IPS DF 6.9 (cell line): ENCODE measurements around the gene GPR180.

Source experiments
- DNase-seq: peaks from one replicate; pipeline ENCODE4 v3.0.0-alpha.2; 2013; ENCODE audit warnings: low read depth, low spot score
- H3K27ac ChIP-seq: one replicate; pipeline ENCODE4 v1.5.1; 2013; ENCODE audit warnings: low read length, control low read depth
- H3K27me3 ChIP-seq: 2 replicates; pipeline ENCODE4 v1.6.1; 2013; ENCODE audit warnings: mild to moderate bottlenecking, low read length; ENCODE audit not compliant: control insufficient read depth, insufficient read depth
- H3K36me3 ChIP-seq: 2 replicates; pipeline ENCODE4 v1.6.1; 2013; ENCODE audit warnings: low read length; ENCODE audit not compliant: control insufficient read depth, insufficient read depth
- H3K4me1 ChIP-seq: 2 replicates; pipeline ENCODE4 v1.6.1; 2013; ENCODE audit warnings: low read length; ENCODE audit not compliant: control insufficient read depth, insufficient read depth
- H3K4me3 ChIP-seq: 2 replicates; pipeline ENCODE4 v1.5.1; 2013; ENCODE audit warnings: mild to moderate bottlenecking, low read length
- H3K9me3 ChIP-seq: 2 replicates; pipeline ENCODE4 v1.6.1; 2013; ENCODE audit warnings: low read length, inconsistent platforms; ENCODE audit not compliant: control insufficient read depth, insufficient read depth
- WGBS: extraction: QIAGEN DNeasy Blood & Tissue Kit; methylation state at CpG from one replicate; pipeline ENCODE4 v1.1.7; 2013; ENCODE audit warnings: mixed read lengths, missing lambda C conversion rate; ENCODE audit not compliant: insufficient read length, insufficient coverage; 5-methylcytosine and 5-hydroxymethylcytosine counted together

The GPR180 gene

DNA sequence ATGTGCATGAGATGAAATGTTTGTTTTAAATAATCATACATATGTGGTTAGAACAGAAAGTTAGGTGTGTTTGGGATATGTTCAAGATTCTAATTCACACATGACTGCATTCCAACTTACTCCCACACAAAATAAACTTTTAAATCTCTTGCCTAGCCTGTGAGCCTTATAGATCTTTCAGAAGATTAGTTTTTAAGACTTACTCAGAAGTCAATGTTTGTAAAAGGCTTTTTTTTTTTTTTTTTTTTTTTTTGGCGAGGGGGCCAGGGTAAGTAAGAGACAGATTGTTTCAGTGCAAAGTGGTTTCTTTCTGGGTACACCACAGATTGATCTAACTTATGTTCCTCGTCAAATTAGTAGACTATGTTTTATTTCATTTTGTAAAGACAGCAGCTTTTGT is 39.1 kb downstream of the GPR180 start:
- H3K27ac ChIP-seq = no peak overlapping the region
- no peaks in the 10 kb centered on the region for H3K27me3 ChIP-seq
- no peaks in the 10 kb centered on the region for H3K4me1 ChIP-seq
- no CpG with 5 or more reads among the region's 2 CpGs for WGBS
- no peaks in the 10 kb centered on the region for H3K36me3 ChIP-seq
- no peak for DNase-seq
- H3K9me3 ChIP-seq = no peaks in the 10 kb centered on the region
- H3K4me3 ChIP-seq = no peak overlapping the region

DNA sequence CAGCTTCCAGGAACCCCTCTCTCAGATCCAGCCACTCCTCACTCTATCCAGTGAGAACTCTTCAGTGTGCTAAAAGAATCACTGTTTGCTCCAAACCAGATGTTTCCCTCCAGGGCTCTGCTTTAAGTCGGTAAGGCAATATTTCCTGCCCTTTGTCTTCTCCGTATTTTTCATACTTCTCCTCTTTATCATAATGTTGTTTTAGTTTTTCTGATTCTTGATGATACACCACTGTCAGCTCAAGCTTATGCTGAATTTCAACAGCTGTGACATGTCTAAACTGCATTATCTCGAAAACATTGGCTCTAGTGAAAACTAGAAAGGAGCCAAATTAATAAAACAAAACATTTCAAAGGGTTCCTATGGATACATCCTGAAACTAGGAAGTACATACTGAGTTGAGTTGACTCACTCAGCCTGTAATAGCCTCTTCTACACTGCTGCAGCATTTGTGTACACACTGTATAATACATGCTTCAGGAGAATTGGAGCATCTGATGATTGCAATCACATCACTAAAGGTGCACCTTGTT is 39.8 kb downstream of the GPR180 start:
- no peaks in the 10 kb centered on the region for H3K27me3 ChIP-seq
- no peaks in the 10 kb centered on the region for H3K4me1 ChIP-seq
- H3K27ac ChIP-seq = no peak overlapping the region
- DNase-seq = no peak
- no peaks in the 10 kb centered on the region for H3K9me3 ChIP-seq
- WGBS = no CpG with 5 or more reads among the region's 3 CpGs
- H3K36me3 ChIP-seq = no peaks in the 10 kb centered on the region
- no peak overlapping the region for H3K4me3 ChIP-seq

DNA sequence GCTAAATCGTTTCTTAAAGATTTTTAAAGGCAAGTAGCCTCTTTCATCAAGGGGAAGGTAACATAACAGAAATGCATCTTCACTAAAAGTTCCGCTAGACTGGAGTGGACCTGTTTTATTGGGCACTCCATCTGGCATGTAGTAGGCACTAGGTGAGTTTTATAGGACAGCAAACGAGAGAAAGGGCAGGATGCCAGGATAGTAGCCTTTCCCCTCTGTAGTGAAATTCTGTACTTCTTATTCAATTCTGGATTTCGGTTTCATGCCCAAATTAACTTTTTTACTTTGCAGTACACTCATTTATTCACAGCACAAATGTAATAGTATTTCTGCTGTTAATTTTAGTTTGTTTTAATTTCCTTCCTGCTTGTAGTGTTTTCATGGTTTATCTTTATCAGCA is 45.2 kb downstream of the GPR180 start:
- no peak overlapping the region for H3K4me3 ChIP-seq
- no peak for DNase-seq
- H3K36me3 ChIP-seq = no peaks in the 10 kb centered on the region
- H3K27me3 ChIP-seq = no peaks in the 10 kb centered on the region
- H3K4me1 ChIP-seq = no peaks in the 10 kb centered on the region
- H3K27ac ChIP-seq = no peak overlapping the region
- WGBS = no CpG with 5 or more reads among the region's 4 CpGs
- H3K9me3 ChIP-seq = no peaks in the 10 kb centered on the region

DNA sequence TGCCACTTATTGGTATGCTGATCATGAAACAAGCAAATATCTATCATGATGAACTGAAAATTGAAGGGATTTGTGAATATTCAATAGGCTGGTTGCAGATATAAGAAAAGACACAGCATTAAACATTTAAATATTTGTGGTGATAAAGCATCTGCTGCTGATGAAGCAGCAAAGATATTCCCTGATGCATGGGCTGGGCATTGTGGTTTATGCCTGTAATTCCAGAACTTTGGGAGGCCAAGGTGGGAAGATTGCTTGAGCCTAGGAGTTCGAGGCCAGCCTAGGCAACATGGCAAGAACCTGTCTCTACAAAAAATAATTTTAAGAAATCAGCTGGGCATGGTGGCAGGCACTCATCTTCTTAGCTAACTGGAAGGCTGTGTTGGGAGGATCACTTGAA is 54.5 kb downstream of the GPR180 start:
- Histone ChIP-seq H3K27me3 (no peaks in the 10 kb centered on the region), H3K9me3 (no peaks in the 10 kb centered on the region), H3K36me3 (no peaks in the 10 kb centered on the region), H3K4me1 (no peaks in the 10 kb centered on the region), H3K27ac (no peak overlapping the region), H3K4me3 (no peak overlapping the region)
- no CpG with 5 or more reads among the region's 1 CpG for WGBS
- no peak for DNase-seq

DNA sequence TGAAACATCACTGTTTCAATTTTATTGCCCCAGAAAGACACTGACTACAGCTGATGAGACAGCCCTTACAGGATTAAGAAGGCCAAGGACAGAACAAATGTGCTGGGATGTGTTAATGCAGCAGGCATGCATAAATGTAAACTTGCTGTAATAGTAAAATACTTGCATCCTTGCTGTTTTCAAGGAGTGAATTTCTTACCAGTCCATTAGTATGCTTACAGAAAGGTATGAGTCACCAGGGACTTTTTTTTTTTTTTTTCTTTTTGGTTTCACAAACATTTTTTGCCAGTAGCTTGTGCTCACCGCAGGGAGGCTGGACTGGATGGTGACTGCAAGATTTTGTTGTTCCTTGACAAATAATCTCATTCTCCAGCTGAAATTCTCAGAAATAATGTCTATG is 55.1 kb downstream of the GPR180 start:
- Histone ChIP-seq H3K9me3 (no peaks in the 10 kb centered on the region), H3K27me3 (no peaks in the 10 kb centered on the region), H3K36me3 (no peaks in the 10 kb centered on the region), H3K27ac (no peak overlapping the region), H3K4me3 (no peak overlapping the region), H3K4me1 (no peaks in the 10 kb centered on the region)
- no CpG with 5 or more reads among the region's 1 CpG for WGBS
- DNase-seq = no peak

GRCh38 chr13:94657167-94657566 is 55.5 kb downstream of the GPR180 start:
- Histone ChIP-seq H3K27ac (no peak overlapping the region), H3K27me3 (no peaks in the 10 kb centered on the region), H3K4me3 (no peak overlapping the region), H3K4me1 (no peaks in the 10 kb centered on the region), H3K36me3 (no peaks in the 10 kb centered on the region), H3K9me3 (no peaks in the 10 kb centered on the region)
- no peak for DNase-seq
- WGBS = no CpG with 5 or more reads among the region's 4 CpGs

DNA sequence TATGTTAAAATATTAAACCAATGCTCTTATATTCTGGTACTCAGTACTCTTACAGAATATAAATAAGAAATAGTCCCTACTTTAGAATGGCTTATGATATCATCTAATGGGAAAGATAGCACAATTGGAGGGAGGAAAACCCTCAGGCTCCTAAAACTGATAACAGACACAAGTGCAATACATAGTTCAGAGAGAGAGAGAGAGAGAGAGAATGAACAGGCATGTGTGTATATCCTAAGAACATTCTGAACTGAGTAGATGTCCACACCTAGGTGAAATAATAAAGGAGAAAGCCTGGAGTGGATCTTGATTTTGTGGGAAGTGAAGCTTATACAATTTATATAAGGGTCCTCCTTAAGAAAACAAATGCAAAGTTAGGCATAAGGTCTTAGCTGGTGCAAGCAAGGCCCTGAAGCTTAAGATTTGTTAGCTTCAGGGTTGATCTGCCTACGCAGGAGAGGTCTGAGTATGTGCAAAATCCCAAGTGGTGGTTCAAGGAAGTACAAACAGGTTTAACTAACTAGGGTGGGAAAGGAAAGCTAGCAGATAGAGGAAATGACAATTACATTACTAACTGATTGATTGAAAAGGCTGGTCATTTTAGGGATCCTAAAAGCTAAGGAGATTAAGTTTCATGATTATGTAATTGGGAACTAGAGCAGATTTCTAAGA is 57.4 kb downstream of the GPR180 start:
- no CpG with 5 or more reads among the region's 1 CpG for WGBS
- Histone ChIP-seq H3K36me3 (no peaks in the 10 kb centered on the region), H3K4me1 (0 out of 2 replicates have a peak, but pooled peaks cover 2% of the 10 kb centered on the region), H3K9me3 (no peaks in the 10 kb centered on the region), H3K4me3 (no peak overlapping the region), H3K27me3 (no peaks in the 10 kb centered on the region), H3K27ac (no peak overlapping the region)
- DNase-seq = no peak

DNA sequence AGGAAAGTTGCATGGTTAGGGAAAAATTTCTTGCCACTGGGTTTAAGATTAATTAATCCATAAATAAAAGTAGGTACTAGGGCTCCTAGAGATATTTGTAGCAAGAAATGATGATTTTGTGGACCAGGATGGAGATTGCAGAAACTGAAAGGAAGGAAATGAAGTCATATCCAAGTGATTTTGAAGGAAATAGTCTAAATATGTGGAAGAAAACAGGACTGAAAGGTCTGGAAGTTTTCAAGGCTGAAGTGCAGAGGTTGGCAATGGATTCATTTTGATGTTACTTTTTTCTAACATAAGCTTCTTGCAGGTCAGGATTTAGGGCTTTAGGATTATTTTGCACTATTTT is 57.9 kb downstream of the GPR180 start:
- DNase-seq = no peak
- no peaks in the 10 kb centered on the region for H3K36me3 ChIP-seq
- H3K9me3 ChIP-seq = no peaks in the 10 kb centered on the region

DNA sequence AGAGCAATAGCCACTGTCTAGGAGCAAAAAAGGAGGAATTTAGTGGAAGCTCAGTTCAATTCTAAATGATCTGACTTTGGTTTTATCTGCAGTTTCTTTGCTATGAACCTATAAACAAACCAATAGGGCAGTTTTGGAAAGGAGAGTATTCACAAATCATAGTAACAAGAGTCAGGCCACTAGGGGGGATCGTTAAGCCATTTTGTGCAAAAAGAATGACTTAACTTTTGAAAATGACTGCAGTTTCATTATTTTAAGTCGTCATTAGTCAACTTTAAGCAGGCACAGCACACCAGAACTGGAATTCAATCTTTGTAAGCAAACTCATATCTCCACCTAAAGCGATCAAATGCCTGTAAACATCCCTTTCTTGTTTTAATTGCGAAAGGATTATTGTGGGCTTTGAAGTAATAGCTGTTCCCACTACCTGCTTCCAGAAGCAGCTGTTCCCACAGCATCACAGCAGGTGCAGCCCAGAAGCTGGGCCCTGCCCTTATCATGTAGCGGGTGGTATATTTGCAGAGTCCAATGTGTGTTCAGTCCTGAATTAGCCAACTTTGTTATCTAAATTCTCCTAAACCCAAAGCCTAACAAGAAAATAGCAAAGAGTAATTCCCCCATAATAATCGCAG is 59.2 kb downstream of the GPR180 start:
- Histone ChIP-seq H3K4me1 (0 out of 2 replicates have a peak, but pooled peaks cover 2% of the 10 kb centered on the region), H3K9me3 (no peaks in the 10 kb centered on the region), H3K36me3 (no peaks in the 10 kb centered on the region), H3K27me3 (no peaks in the 10 kb centered on the region), H3K4me3 (no peak overlapping the region), H3K27ac (no peak overlapping the region)
- DNase-seq = no peak
- no CpG with 5 or more reads among the region's 6 CpGs for WGBS

More for the DNA sequence above, 57.9 kb downstream of the GPR180 start:
- Histone ChIP-seq H3K4me1 (0 out of 2 replicates have a peak, but pooled peaks cover 2% of the 10 kb centered on the region), H3K27me3 (no peaks in the 10 kb centered on the region), H3K4me3 (no peak overlapping the region), H3K27ac (no peak overlapping the region)

GRCh38 chr13:94661406-94661805 is 59.7 kb downstream of the GPR180 start:
- no peak overlapping the region for H3K4me3 ChIP-seq
- no peaks in the 10 kb centered on the region for H3K36me3 ChIP-seq
- no peak overlapping the region for H3K27ac ChIP-seq
- no CpG with 5 or more reads among the region's 5 CpGs for WGBS
- 0 out of 2 replicates have a peak, but pooled peaks cover 2% of the 10 kb centered on the region for H3K4me1 ChIP-seq
- no peaks in the 10 kb centered on the region for H3K9me3 ChIP-seq
- no peaks in the 10 kb centered on the region for H3K27me3 ChIP-seq
- DNase-seq = no peak
